GM23338 (cell line): ENCODE measurements around the gene BET1.

Experiments
- CREB1 ChIP-seq: fragments of 250-450 bp; sonication (Bioruptor Pico); IDR thresholded peaks from 2 replicates; pipeline ENCODE4 v1.5.0; 2020; ENCODE audit warnings: low read depth, mild to moderate bottlenecking, moderate library complexity
- CTCF ChIP-seq, 2 experiments: fragments of 200-600 bp in 1 of 2; sonication (generic) in 1 of 2; conservative IDR thresholded peaks; 2 replicates each; pipeline versions ENCODE4 v1.5.1 to v1.6.1; 2016 to 2017; ENCODE audit warnings: antibody characterized with exemption in 2 of 2, low read depth in 2 of 2, mild to moderate bottlenecking in 2 of 2, moderate library complexity in 1 of 2
- EZH2 ChIP-seq: fragments of 200-600 bp; sonication (generic); IDR thresholded peaks from one replicate; pipeline ENCODE4 v1.8.0; 2017; ENCODE audit warnings: antibody characterized with exemption, mild to moderate bottlenecking, low read depth; ENCODE audit not compliant: unreplicated experiment
- POLR2AphosphoS5 ChIP-seq: IDR thresholded peaks from 2 replicates; pipeline ENCODE4 v1.6.1; 2016; ENCODE audit warnings: antibody characterized with exemption, low read depth

GRCh38 chr7:94015538-94015937 is 11.4 kb upstream of the BET1 start:
- TF ChIP-seq EZH2 = no peak
- no peak for TF ChIP-seq CREB1 (CRISPR knock-in tag)
- no peak for TF ChIP-seq CTCF (conservative IDR thresholded peaks at IDR 0.05; ENCODE audit: low read depth in 2 of 2)
- TF ChIP-seq POLR2AphosphoS5 = no peak
